ENCODE measurements around the gene FKRP. TPM values are rescaled to one million over a fixed set of nuclear protein-coding genes. Genes with fewer than 3 reads are reported as not detected.
"Not testable (repeated sequence)": the region's sequence is repeated elsewhere in the genome, so short reads cannot be mapped to it uniquely, and the experiment has no call there.

Gene FKRP
- total and polyA plus RNA-seq, 9 donors: 10.7 to 24.4 (median 18.7) TPM

DNA sequence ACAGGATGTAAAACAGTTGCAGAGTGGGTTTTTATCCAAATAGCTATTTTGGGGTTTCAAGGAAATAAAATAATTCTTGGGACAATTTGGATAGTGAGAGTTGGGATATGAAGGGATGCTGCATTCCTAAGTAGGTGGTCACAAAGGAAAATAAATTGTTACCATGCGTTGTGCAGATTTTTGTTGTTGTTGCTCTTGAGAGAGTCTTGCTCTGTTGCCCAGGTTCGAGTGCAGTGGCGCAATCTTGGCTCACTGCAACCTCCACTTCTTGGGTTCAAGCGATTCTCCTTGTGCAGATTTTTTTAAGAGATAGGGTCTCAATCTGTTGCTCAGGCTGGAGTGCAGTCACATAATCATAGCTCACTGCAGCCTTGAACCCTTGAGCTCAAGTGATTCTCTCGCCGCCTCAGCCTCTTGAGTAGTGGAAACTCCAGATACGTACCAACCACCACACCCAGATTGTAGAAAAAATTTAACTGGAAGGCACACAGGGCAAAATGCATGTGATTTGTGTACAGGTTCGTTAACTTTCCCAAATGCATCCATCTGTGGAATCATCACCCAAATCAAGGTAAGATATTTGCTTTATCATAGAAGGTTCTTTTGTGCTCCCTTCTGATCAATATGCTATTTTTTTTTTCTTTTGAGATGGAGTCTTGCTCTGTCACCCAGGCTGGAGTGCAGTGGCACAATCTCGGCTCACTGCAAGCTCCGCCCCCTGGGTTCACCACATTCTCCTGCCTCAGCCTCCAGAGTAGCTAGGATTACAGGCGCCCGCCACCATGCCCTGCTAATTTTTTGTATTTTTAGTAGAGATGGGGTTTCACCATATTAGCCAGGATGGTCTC is 26.5 kb downstream of the FKRP start:
- Histone ChIP-seq H3K36me3 (no peaks in the 10 kb centered on the region), H3K9me3 (no peaks in the 10 kb centered on the region), H3K4me3 (no peak overlapping the region), H3K27me3 (no peaks in the 10 kb centered on the region), H3K27ac (no peak overlapping the region), H3K4me1 (ENCODE audit: insufficient read depth) (peaks cover 1% of the 10 kb centered on the region)
- WGBS, 3 donors: 59 to 78% (median 73%) methylated on average over 11 to 12 of the region's 12 CpGs
- no peak for DNase-seq
- no peak for TF ChIP-seq POLR2A (IDR thresholded peaks at IDR 0.05)
- TF ChIP-seq CTCF (IDR thresholded peaks at IDR 0.05): no peak
- no peak for TF ChIP-seq EP300 (IDR thresholded peaks at IDR 0.05)
- intact Hi-C loops (cut with DNase I): no loop called here

DNA sequence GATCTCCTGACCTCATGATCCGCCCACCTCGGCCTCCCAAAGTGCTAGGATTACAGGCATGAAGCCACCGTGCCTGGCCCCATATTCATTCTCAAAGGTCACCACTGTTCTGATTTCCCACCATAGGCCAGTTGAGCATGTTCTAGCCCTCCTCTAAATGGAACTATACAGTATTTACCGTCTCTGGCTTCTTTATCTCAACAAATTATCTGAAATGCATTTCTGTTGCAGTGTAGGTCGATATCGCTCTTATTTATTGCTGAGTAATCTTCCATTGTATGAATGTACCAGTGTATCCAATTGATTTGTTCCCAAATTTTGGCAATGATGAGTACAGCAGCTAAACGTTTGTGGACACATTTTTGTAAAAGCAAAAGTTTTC is 27.2 kb downstream of the FKRP start:
- H3K27ac ChIP-seq: no peak overlapping the region
- no peak for TF ChIP-seq EP300 (IDR thresholded peaks at IDR 0.05)
- no peak for TF ChIP-seq CTCF (IDR thresholded peaks at IDR 0.05)
- no peak for TF ChIP-seq POLR2A (IDR thresholded peaks at IDR 0.05)
- H3K4me1 ChIP-seq (ENCODE audit: insufficient read depth): peaks cover 1% of the 10 kb centered on the region
- no peaks in the 10 kb centered on the region for H3K9me3 ChIP-seq
- no peak for DNase-seq
- no peaks in the 10 kb centered on the region for H3K36me3 ChIP-seq
- H3K4me3 ChIP-seq: no peak overlapping the region
- WGBS, 3 donors: 60 to 67% (median 63%) methylated on average over 7 of the region's 7 CpGs
- intact Hi-C loops (cut with DNase I): no loop called here
- no peaks in the 10 kb centered on the region for H3K27me3 ChIP-seq

- H3K36me3 ChIP-seq: no peaks in the 10 kb centered on the region
- H3K4me1 ChIP-seq (ENCODE audit: insufficient read depth): no peaks in the 10 kb centered on the region
- H3K27ac ChIP-seq: no peak overlapping the region
- no peaks in the 10 kb centered on the region for H3K27me3 ChIP-seq
- H3K4me3 ChIP-seq: no peak overlapping the region
- intact Hi-C loops (cut with DNase I): no loop called here
- WGBS, 3 donors: 93 to 94% (median 94%) methylated on average over 11 of the region's 11 CpGs
- no peak for DNase-seq
- no peak for TF ChIP-seq EP300 (IDR thresholded peaks at IDR 0.05)
- TF ChIP-seq POLR2A (IDR thresholded peaks at IDR 0.05): no peak
- no peak for TF ChIP-seq CTCF (IDR thresholded peaks at IDR 0.05)
- H3K9me3 ChIP-seq: no peaks in the 10 kb centered on the region
Observed at GRCh38 chr19:46775642-46776258, 29.9 kb downstream of the FKRP start.

GRCh38 chr19:46776927-46777911 is 31.4 kb downstream of the FKRP start:
- intact Hi-C loops (cut with DNase I): no loop called here
- Histone ChIP-seq H3K36me3 (no peaks in the 10 kb centered on the region), H3K4me1 (ENCODE audit: insufficient read depth) (no peaks in the 10 kb centered on the region), H3K27me3 (no peaks in the 10 kb centered on the region), H3K4me3 (no peak overlapping the region), H3K9me3 (no peaks in the 10 kb centered on the region), H3K27ac (no peak overlapping the region)
- no peak for DNase-seq
- 90 to 91% (median 90%) methylated on average over 31 to 33 of the region's 33 CpGs for WGBS, 3 donors
- TF ChIP-seq EP300 (IDR thresholded peaks at IDR 0.05) (no peak), POLR2A (IDR thresholded peaks at IDR 0.05) (no peak), CTCF (IDR thresholded peaks at IDR 0.05) (no peak)

DNA sequence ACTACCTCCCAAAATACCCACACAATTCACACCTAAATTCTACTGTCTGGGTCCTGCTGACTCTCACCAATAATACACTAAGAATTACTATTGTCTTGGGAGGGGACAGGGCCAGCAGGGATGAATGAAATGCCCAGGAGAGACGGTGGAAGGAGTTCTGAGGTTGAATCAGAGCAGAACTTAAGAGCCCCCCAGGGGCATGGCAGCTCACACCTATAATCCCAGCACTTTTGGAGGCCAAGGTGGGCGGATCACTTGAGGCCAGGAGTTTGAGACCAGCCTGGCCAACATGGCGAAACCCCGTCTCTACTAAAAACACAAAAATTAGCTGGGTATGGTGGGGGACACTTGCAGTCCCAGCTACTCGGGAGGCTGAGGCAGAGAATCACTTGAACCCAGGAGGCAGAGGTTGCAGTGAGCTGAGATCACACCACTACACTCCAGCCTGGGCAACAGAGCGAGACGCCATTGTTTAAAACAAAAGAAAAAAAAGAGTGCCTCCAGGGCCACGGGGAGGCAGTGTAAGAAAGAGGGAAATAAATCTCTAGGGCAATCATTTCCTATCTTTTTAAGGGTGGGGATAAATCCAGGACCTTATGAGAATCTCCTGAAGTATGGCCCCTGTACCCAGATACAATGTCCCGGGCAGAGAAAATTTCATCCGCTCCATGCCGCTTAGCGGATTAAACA is 32.2 kb downstream of the FKRP start:
- H3K27ac ChIP-seq; H3K27me3 ChIP-seq; intact Hi-C loops (cut with DNase I); H3K9me3 ChIP-seq; H3K36me3 ChIP-seq; H3K4me1 ChIP-seq (ENCODE audit: insufficient read depth); H3K4me3 ChIP-seq; DNase-seq: not testable (repeated sequence)
- WGBS, 3 donors: 89 to 94% (median 90%) methylated on average over 12 of the region's 12 CpGs

Measured in ovary (tissue), 9 donors.